HepG2 (cell line): ENCODE results near the gene PHF10. TPM values are rescaled to one million over a fixed set of nuclear protein-coding genes. Genes with fewer than 3 reads are reported as not detected.

Experiments used
- DBP ChIP-seq: sonication (generic); formaldehyde crosslinking; IDR thresholded peaks from 2 replicates; pipeline ENCODE4 v1.4.0; 2020; ENCODE audit warnings: missing genetic modification reagents; ENCODE audit errors: not compliant biosample characterization
- HMGXB3 ChIP-seq: sonication (generic); formaldehyde crosslinking; IDR thresholded peaks from 2 replicates; pipeline ENCODE4 v1.4.0; 2020; ENCODE audit warnings: missing genetic modification reagents, borderline replicate concordance
- HNRNPL ChIP-seq: fragments of 200-400 bp; formaldehyde crosslinking; IDR thresholded peaks from 2 replicates; pipeline ENCODE4 v1.6.1; 2017; ENCODE audit warnings: mild to moderate bottlenecking, low read depth, low read length
- IRF1 ChIP-seq: sonication (generic); formaldehyde crosslinking; IDR thresholded peaks from 2 replicates; pipeline ENCODE4 v1.4.0; 2020; ENCODE audit warnings: low read depth, mild to moderate bottlenecking, missing genetic modification reagents
- LRRFIP1 ChIP-seq: sonication (generic); formaldehyde crosslinking; conservative IDR thresholded peaks from 2 replicates; pipeline ENCODE4 v1.4.0; 2020; ENCODE audit warnings: missing genetic modification reagents
- NAIF1 ChIP-seq: sonication (generic); formaldehyde crosslinking; IDR thresholded peaks from 2 replicates; pipeline ENCODE4 v1.5.0; 2020; ENCODE audit warnings: mild to moderate bottlenecking, missing genetic modification reagents, borderline replicate concordance
- SP1 ChIP-seq, 2 experiments: fragments of 450-650 bp in 1 of 2; sonication (generic) in 1 of 2; formaldehyde crosslinking in 1 of 2; IDR thresholded peaks; 2 replicates each; pipeline versions ENCODE4 v1.4.0 to v1.6.1; 2016 to 2020; ENCODE audit warnings: missing genetic modification reagents in 1 of 2
- TOE1 ChIP-seq: sonication (generic); formaldehyde crosslinking; IDR thresholded peaks from 2 replicates; pipeline ENCODE4 v1.4.0; 2020; ENCODE audit warnings: mild to moderate bottlenecking, missing genetic modification reagents
- UBTF ChIP-seq: sonication (generic); formaldehyde crosslinking; IDR thresholded peaks from 2 replicates; pipeline ENCODE4 v1.4.0; 2020; ENCODE audit warnings: mild to moderate bottlenecking, missing genetic modification reagents
- ZBTB25 ChIP-seq: IDR thresholded peaks from 2 replicates; pipeline ENCODE4 v1.6.1; 2018; ENCODE audit warnings: missing genetic modification reagents
- ZNF10 ChIP-seq: sonication (generic); formaldehyde crosslinking; IDR thresholded peaks from 2 replicates; pipeline ENCODE4 v1.4.0; 2020; ENCODE audit warnings: mild to moderate bottlenecking, low read depth, missing genetic modification reagents, borderline replicate concordance
- ZNF17 ChIP-seq: sonication (generic); formaldehyde crosslinking; IDR thresholded peaks from 2 replicates; pipeline ENCODE4 v1.5.0; 2020; ENCODE audit warnings: mild to moderate bottlenecking, missing genetic modification reagents
- ZNF451 ChIP-seq: sonication (generic); formaldehyde crosslinking; IDR thresholded peaks from 2 replicates; pipeline ENCODE4 v1.5.0; 2020; ENCODE audit warnings: mild to moderate bottlenecking, missing genetic modification reagents
- ZNF766 ChIP-seq: sonication (generic); formaldehyde crosslinking; IDR thresholded peaks from 2 replicates; pipeline ENCODE4 v1.5.0; 2020; ENCODE audit warnings: missing genetic modification reagents, borderline replicate concordance
- ZSCAN12 ChIP-seq: sonication (generic); formaldehyde crosslinking; IDR thresholded peaks from 2 replicates; pipeline ENCODE4 v1.9.0; 2021; ENCODE audit warnings: mild to moderate bottlenecking, missing genetic modification reagents
- polyA plus RNA-seq, 8 experiments: library from polyadenylated mRNA; depleted of rRNA in 3 of 8; stranded (reverse) in 7 of 8; unstranded in 1 of 8; fragments of >200 nt; fragmentation: Illumina TruSeq in 4 of 8; extraction: Trizol in 4 of 8; gene quantifications; 2 replicates each; pipeline versions ENCODE4 v1.2.1 to v1.2.3, GENCODE V29; 2011 to 2016; ENCODE audit warnings: low read depth in 4 of 8, missing spikeins in 1 of 8, mixed read lengths in 1 of 8; ENCODE audit not compliant: insufficient read depth in 1 of 8
- total RNA-seq, 5 experiments: library from RNA; depleted of rRNA; stranded (reverse); fragments of >200 nt; fragmentation: Illumina TruSeq; extraction: Trizol; gene quantifications; 2 replicates each; pipeline ENCODE4 v1.2.3, GENCODE V29; 2016; ENCODE audit warnings: low read depth in 1 of 5

The PHF10 gene
- total and polyA plus RNA-seq, 2 of the 13 experiments (the other 11 are each of a cell fraction or from before 2014, with no cell fraction given): 42.1 to 84.1 TPM

GRCh38 chr6:169724494-169725124 is at the start of gene PHF10 (continued):
- TF ChIP-seq UBTF (peak; percentile 96), SP1 (IDR thresholded peaks at IDR 0.05) (no peak), SP1 (CRISPR knock-in tag; IDR thresholded peaks at IDR 0.05) (peak; percentile 49; the same call in 1 of the 2 replicates), ZNF10 (CRISPR knock-in tag) (no peak), ZNF451 (CRISPR knock-in tag) (peak; percentile 83), ZSCAN12 (CRISPR knock-in tag) (no peak), LRRFIP1 (CRISPR knock-in tag) (no peak), ZNF17 (CRISPR knock-in tag) (no peak), ZNF766 (CRISPR knock-in tag) (no peak; the same call in none of the 2 replicates), HNRNPL (peak; percentile 21; the same call in 1 of the 2 replicates), NAIF1 (CRISPR knock-in tag) (no peak), HMGXB3 (CRISPR knock-in tag) (0 out of 2 replicates have a peak, but pooled peaks have one; percentile 29), DBP (CRISPR knock-in tag) (no peak), ZBTB25 (CRISPR knock-in tag) (no peak), TOE1 (0 out of 2 replicates have a peak, but pooled peaks have one; percentile 74), IRF1 (CRISPR knock-in tag) (0 out of 2 replicates have a peak, but pooled peaks have one; percentile 20)
